ENCODE data around the gene PCDHGB2. TPM values are rescaled to one million over a fixed set of nuclear protein-coding genes. Genes with fewer than 3 reads are reported as not detected.
"Not testable (repeated sequence)": the region's sequence is repeated elsewhere in the genome, so short reads cannot be mapped to it uniquely, and the experiment has no call there.

Gene PCDHGB2
- total RNA-seq, 1 donor from 2014 or later, result 1.2 TPM

- Mint-ChIP-seq H3K27ac (peak within 1 kb of the TSS; percentile 98), H3K9me3 (peaks cover 44% of the 10 kb centered on the region), H3K4me1 (peaks cover 12% of the 10 kb centered on the region), H3K4me3 (peak within 1 kb of the TSS; percentile 91), H3K36me3 (peaks cover 59% of the 10 kb centered on the region)
- not testable (repeated sequence) for H3K27me3 Mint-ChIP-seq (ENCODE audit: low read depth)
- peak; percentile 87 for TF ChIP-seq CTCF (IDR thresholded peaks at IDR 0.05; ENCODE audit: unreplicated experiment)
- peak; percentile 62 to 85 for DNase-seq (ENCODE audit: low spot score in 2 of 2, unreplicated experiment in 2 of 2)
These were observed 48.2 kb downstream of the PCDHGB2 start, which contains the start of gene PCDHGB6 for GRCh38 chr5:141407790-141408505. PCDHGB6 (plus strand) TSS chr5:141408021; CDS start chr5:141408203, 182 bp downstream.

GRCh38 chr5:141409598-141410306 lies 50.0 kb downstream of the PCDHGB2 start:
- Mint-ChIP-seq H3K36me3 (peaks cover 66% of the 10 kb centered on the region), H3K4me1 (peaks cover 19% of the 10 kb centered on the region), H3K4me3 (no peak overlapping the region), H3K27ac (no peak overlapping the region), H3K27me3 (ENCODE audit: low read depth) (no peaks in the 10 kb centered on the region), H3K9me3 (peaks cover 46% of the 10 kb centered on the region)
- no peak for TF ChIP-seq CTCF (IDR thresholded peaks at IDR 0.05; ENCODE audit: unreplicated experiment)
- DNase-seq (ENCODE audit: low spot score in 2 of 2, unreplicated experiment in 2 of 2), result no peak

DNA sequence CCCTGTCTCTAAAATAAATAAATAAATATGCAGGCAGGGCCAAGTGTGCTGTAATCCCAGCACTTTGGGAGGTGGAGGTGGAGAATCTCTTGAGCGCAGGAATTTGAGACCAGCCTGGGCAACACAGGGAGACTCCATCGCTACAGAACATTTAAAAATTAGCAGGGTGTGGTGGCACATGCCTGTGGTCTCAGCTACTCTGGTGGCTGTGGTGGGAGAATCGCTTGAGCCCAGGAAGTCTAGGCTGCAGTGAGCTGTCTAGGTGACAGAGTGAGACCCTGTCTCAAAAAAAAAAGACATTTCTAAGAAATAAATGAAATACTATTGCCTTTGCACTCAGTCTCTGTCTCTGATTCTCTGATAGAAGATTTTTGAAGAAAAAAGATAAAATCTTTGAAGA lies 51.8 kb downstream of the PCDHGB2 start:
- TF ChIP-seq CTCF (IDR thresholded peaks at IDR 0.05; ENCODE audit: unreplicated experiment), result no peak
- no peak overlapping the region for H3K27ac Mint-ChIP-seq
- no peak for DNase-seq (ENCODE audit: low spot score in 2 of 2, unreplicated experiment in 2 of 2)
- peaks cover 19% of the 10 kb centered on the region for H3K4me1 Mint-ChIP-seq
- H3K9me3 Mint-ChIP-seq, result peaks cover 47% of the 10 kb centered on the region
- peaks cover 69% of the 10 kb centered on the region for H3K36me3 Mint-ChIP-seq
- no peaks in the 10 kb centered on the region for H3K27me3 Mint-ChIP-seq (ENCODE audit: low read depth)
- peak overlapping the region; percentile 30 for H3K4me3 Mint-ChIP-seq

Other genes with a start within 250 kb of the PCDHGB2 start
- gene PCDHB4, start 238.2 kb upstream of the PCDHGB2 start, total RNA-seq, result 7.9 to 8.6 TPM (median 8.0 TPM) in 3 replicates
- gene PCDHB5, start 224.8 kb upstream of the PCDHGB2 start, total RNA-seq, result 5.2 to 6.8 TPM (median 6.0 TPM) in 3 replicates
- gene PCDHB6, start 209.9 kb upstream of the PCDHGB2 start, total RNA-seq, result 1.8 to 2.1 TPM (median 2.1 TPM) in 3 replicates
- gene PCDHB7, start 187.3 kb upstream of the PCDHGB2 start, total RNA-seq, result 1.4 to 1.8 TPM (median 1.6 TPM) in 3 replicates
- 2.3 to 2.4 TPM (median 2.4 TPM) in 3 replicates for gene PCDHB8, start 182.2 kb upstream of the PCDHGB2 start, total RNA-seq
- 23.5 to 24.6 TPM (median 24.4 TPM) in 3 replicates for gene PCDHB16, start 177.6 kb upstream of the PCDHGB2 start, total RNA-seq
- gene PCDHB9, start 172.8 kb upstream of the PCDHGB2 start, total RNA-seq, result 14.5 to 16.0 TPM (median 15.1 TPM) in 3 replicates
- 10.8 to 11.9 TPM (median 11.7 TPM) in 3 replicates for gene PCDHB10, start 167.6 kb upstream of the PCDHGB2 start, total RNA-seq
- 6.1 to 6.6 TPM (median 6.4 TPM) in 3 replicates for gene PCDHB11, start 160.4 kb upstream of the PCDHGB2 start, total RNA-seq
- 5.8 to 6.4 TPM (median 6.1 TPM) in 3 replicates for gene PCDHB12, start 151.3 kb upstream of the PCDHGB2 start, total RNA-seq
- gene PCDHB13, start 146.1 kb upstream of the PCDHGB2 start, total RNA-seq, result 7.8 to 8.0 TPM (median 8.0 TPM) in 3 replicates
- gene PCDHB14, start 136.7 kb upstream of the PCDHGB2 start, total RNA-seq, result 7.1 to 8.6 TPM (median 7.7 TPM) in 3 replicates
- gene PCDHB15, start 114.6 kb upstream of the PCDHGB2 start, total RNA-seq, result 2.2 to 2.4 TPM (median 2.3 TPM) in 3 replicates
- gene SLC25A2, start 55.9 kb upstream of the PCDHGB2 start, total RNA-seq, result 1.3 to 1.6 TPM (median 1.6 TPM) in 3 replicates
- 97.2 to 103 TPM (median 99.6 TPM) in 3 replicates for gene TAF7, start 39.2 kb upstream of the PCDHGB2 start, total RNA-seq
- gene PCDHGA1, start 29.5 kb upstream of the PCDHGB2 start, total RNA-seq, result 0.22 to 0.47 TPM (median 0.34 TPM) in 3 replicates
- 0.11 to 0.33 TPM (median 0.32 TPM) in 3 replicates for gene PCDHGA2, start 21.2 kb upstream of the PCDHGB2 start, total RNA-seq
- 0.07 to 0.16 TPM (median 0.13 TPM) in 3 replicates for gene PCDHGA3, start 16.2 kb upstream of the PCDHGB2 start, total RNA-seq
- 1.7 to 2.0 TPM (median 2.0 TPM) in 3 replicates for gene PCDHGB1, start 9.9 kb upstream of the PCDHGB2 start, total RNA-seq
- 0.86 to 1.2 TPM (median 1.1 TPM) in 3 replicates for gene PCDHGA4, start 5.0 kb upstream of the PCDHGB2 start, total RNA-seq
- 0.51 to 0.66 TPM (median 0.52 TPM) in 3 replicates for gene PCDHGA5, start 4.2 kb downstream of the PCDHGB2 start, total RNA-seq
- 0.59 to 0.74 TPM (median 0.64 TPM) in 3 replicates for gene PCDHGB3, start 10.2 kb downstream of the PCDHGB2 start, total RNA-seq
- 0.25 to 0.60 TPM (median 0.57 TPM) in 3 replicates for gene PCDHGA6, start 13.9 kb downstream of the PCDHGB2 start, total RNA-seq
- gene PCDHGA7, start 22.7 kb downstream of the PCDHGB2 start, total RNA-seq, result 0.33 to 0.43 TPM (median 0.38 TPM) in 3 replicates
- 31.0 to 35.5 TPM (median 33.0 TPM) in 3 replicates for gene PCDHGB4, start 27.7 kb downstream of the PCDHGB2 start, total RNA-seq
- 2.6 to 2.9 TPM (median 2.7 TPM) in 3 replicates for gene PCDHGA8, start 32.6 kb downstream of the PCDHGB2 start, total RNA-seq
- gene PCDHGB5, start 38.0 kb downstream of the PCDHGB2 start, total RNA-seq, result 3.3 to 4.5 TPM (median 3.9 TPM) in 3 replicates
- gene PCDHGA9, start 42.8 kb downstream of the PCDHGB2 start, total RNA-seq, result 2.1 to 2.3 TPM (median 2.3 TPM) in 3 replicates
- gene PCDHGB6, start 48.0 kb downstream of the PCDHGB2 start, total RNA-seq, result 74.0 to 76.3 TPM (median 75.7 TPM) in 3 replicates
- gene PCDHGA10, start 53.0 kb downstream of the PCDHGB2 start, total RNA-seq, result 30.7 to 33.4 TPM (median 32.1 TPM) in 3 replicates
- gene PCDHGB7, start 57.7 kb downstream of the PCDHGB2 start, total RNA-seq, result 14.1 to 16.4 TPM (median 14.9 TPM) in 3 replicates
- 5.7 to 6.0 TPM (median 6.0 TPM) in 3 replicates for gene PCDHGA11, start 61.1 kb downstream of the PCDHGB2 start, total RNA-seq
- 4.1 to 5.2 TPM (median 4.5 TPM) in 3 replicates for gene PCDHGA12, start 70.5 kb downstream of the PCDHGB2 start, total RNA-seq
- 80.2 to 82.9 TPM (median 80.6 TPM) in 3 replicates for gene PCDHGC3, start 116.0 kb downstream of the PCDHGB2 start, total RNA-seq
- 5.2 to 6.2 TPM (median 5.2 TPM) in 3 replicates for gene PCDHGC4, start 125.0 kb downstream of the PCDHGB2 start, total RNA-seq
- gene PCDHGC5, start 129.1 kb downstream of the PCDHGB2 start, total RNA-seq, result 2.6 to 3.5 TPM (median 3.5 TPM) in 3 replicates